ENCODE data around the gene ATP2B1.
"Not testable (repeated sequence)": the region's sequence is repeated elsewhere in the genome, so short reads cannot be mapped to it uniquely, and the experiment has no call there.

ATP2B1 gene

GRCh38 chr12:89708565-89709156 is at the start of gene ATP2B1:
Gene ATP2B1, minus strand, starts transcription at chr12:89708838. Its CDS starts 52,952 bp downstream, at chr12:89655886.
- DNase-seq (ENCODE audit: low spot score) = peak; percentile 79

- DNase-seq (ENCODE audit: low spot score) = not testable (repeated sequence)
These were observed 49.3 kb upstream of the ATP2B1 start for GRCh38 chr12:89757987-89758386.

GRCh38 chr12:89756585-89757398 is 48.2 kb upstream of the ATP2B1 start:
- DNase-seq (ENCODE audit: low spot score) = peak; percentile 46

GRCh38 chr12:89756194-89756584 is 47.6 kb upstream of the ATP2B1 start:
- no peak for DNase-seq (ENCODE audit: low spot score)

- DNase-seq (ENCODE audit: low spot score) = no peak
These were observed 45.4 kb upstream of the ATP2B1 start for GRCh38 chr12:89753997-89754396.

- DNase-seq (ENCODE audit: low spot score) = no peak
These were observed 43.7 kb upstream of the ATP2B1 start for GRCh38 chr12:89752341-89752740.

DNA sequence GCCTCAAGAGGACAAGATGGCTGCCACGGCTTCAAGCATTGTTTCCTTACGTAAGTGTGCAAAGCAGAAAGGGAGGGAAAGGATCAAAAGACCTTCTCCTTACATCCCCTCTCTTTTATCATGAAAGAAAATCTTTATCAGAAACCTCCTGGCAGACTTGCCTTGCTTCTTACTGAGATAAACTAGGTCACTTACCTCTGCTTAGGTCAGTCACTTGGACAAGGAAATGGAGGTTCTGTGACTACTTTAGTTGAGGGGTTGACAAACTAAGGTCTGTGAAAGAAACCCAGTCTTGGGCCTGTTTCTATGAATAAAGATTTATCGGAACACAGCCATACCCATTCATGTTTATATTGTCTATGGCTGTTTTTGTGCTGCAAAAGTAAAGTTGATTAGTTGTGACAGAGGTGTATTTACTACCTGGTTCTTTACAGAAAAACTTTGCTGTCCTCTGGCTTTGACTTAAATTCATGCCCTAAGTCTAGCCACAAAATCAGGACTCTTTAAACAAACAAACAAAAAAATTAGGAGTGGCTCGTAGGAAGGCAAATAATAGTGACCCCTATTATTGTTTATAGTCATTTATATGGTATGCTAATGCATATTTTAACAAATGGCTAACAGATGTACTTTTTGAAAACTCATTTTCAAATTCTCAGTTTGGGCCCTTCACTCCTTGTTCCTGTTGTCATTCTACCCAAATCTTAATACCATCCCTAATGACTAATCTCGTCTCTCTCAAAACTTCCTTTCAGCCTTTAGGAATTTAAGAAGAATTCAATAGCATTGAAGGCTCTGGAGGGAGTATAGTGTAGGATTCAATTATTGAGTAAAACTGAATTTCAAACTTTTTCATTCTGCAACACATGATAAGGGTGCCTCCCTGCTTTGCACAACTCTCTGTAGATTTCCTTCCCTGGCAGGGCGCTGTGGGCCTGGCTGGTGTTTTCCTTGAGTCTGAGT is 42.0 kb upstream of the ATP2B1 start:
- no peak for DNase-seq (ENCODE audit: low spot score)

- no peak for DNase-seq (ENCODE audit: low spot score)
These were observed 40.2 kb upstream of the ATP2B1 start for GRCh38 chr12:89748791-89749190.

DNA sequence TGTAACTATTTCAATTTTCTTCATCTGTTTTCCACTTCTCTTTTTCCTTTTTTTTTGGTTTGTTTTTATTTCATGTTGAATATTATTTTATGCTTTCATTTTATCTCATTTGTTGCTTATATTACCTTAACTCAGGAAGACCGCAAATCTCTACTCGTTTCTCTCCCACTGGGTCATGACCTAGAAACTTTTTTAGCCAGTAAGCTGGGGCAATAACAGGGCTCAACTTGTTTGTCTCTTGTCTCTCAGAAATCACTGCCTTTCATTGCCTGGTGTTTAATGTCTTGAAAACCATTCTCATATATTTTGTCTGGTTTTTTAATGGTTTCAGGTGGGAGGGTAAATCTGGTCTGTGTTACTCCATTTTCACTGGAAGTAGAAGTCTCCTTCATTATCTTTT is 36.6 kb upstream of the ATP2B1 start:
- no peak for DNase-seq (ENCODE audit: low spot score)

DNA sequence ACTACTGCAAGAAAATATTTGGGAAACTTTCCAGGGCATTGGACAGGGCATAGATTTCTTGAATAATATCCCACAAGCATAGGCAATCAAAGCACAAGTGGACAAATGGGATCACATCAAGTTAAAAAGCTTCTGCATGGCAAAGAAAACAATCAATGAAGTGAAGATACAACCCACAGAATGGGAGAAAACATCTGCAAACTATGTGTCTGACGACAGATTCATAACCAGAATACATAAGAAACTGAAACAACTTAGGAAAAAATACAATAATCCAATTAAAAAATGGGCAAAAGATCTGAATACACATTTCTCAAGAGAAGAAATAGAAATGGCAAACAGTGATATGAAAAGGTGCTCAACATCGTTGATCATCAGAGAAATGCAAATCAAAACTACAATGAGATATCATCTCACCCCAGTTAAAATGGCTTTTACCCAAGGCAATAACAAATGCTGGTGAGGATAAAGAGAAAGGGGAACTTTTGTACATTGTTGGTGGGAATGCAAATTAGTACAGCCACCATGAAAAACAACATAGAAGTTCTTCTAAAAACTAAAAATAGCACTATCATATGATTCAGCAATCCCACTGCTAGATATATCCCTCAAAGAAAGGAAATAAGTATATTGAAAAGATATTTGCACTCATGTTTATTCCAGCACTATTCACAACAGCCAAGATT is 33.8 kb upstream of the ATP2B1 start:
- DNase-seq (ENCODE audit: low spot score) = no peak

DNA sequence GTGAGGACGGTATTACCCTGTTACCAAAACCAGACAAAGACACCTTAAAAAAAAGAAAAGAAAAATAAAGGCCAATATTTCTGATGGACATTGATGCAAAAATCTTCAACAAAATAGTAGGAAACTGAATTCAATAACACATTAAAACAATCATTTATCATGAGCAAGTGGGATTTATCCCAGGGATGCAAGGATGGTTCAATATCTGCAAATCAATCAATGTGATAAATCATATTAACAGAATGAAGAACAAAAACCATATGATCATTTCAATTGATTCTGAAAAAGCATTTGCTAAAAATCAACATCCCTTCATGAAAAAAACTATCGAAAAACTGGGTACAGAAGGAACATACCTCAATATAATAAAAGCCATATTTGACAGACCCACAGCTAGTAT is 32.3 kb upstream of the ATP2B1 start:
- DNase-seq (ENCODE audit: low spot score) = no peak

GRCh38 chr12:89736995-89737394 is 28.4 kb upstream of the ATP2B1 start:
- DNase-seq (ENCODE audit: low spot score) = no peak

GRCh38 chr12:89733579-89734201 is 25.1 kb upstream of the ATP2B1 start:
- DNase-seq (ENCODE audit: low spot score) = no peak

DNA sequence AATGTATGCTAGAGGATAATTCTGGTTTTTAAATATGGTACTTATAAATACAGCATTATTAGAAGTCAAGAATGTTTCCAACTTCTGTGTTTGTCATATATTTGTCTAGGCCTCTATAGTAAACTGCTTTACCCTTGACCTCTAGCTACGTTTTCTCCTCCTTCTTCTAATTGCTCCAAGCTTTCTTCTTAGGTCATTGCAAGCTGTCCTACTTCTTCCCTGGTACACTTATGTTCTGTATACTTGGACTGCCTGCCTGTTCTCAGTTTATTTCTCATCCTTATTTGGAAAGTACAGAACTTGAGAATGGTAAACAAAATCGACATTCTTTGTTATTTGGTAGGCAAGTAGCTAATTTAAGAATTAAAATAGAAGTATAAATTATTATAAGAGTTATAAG is 23.9 kb upstream of the ATP2B1 start:
- no peak for DNase-seq (ENCODE audit: low spot score)

GRCh38 chr12:89731614-89732013 is 23.0 kb upstream of the ATP2B1 start:
- no peak for DNase-seq (ENCODE audit: low spot score)

DNA sequence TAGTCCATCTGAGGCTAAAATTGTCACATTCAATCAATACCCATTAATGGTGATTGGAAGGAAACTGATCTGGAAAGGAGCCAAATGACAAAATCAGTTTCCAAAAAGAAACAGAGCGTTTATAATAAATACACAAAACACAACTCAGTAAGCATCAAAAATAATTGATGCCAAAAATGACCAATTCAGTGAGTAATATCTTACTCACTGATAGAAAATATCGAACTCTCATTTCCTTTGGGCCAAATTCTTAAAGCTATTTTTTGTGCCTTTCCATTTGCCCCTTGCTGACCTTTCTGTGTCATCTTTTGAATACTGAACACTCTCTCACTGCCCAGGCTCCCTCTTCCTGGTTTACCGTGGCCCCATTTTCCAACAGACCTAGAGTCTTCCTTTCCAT is 22.5 kb upstream of the ATP2B1 start:
- no peak for DNase-seq (ENCODE audit: low spot score)

- no peak for DNase-seq (ENCODE audit: low spot score)
These were observed 21.4 kb upstream of the ATP2B1 start for GRCh38 chr12:89729946-89730459.

GRCh38 chr12:89723276-89723675 is 14.6 kb upstream of the ATP2B1 start:
- no peak for DNase-seq (ENCODE audit: low spot score)

GRCh38 chr12:89721291-89721987 is 12.8 kb upstream of the ATP2B1 start:
- peak; percentile 40 for DNase-seq (ENCODE audit: low spot score)

- DNase-seq (ENCODE audit: low spot score) = no peak
These were observed 9.3 kb upstream of the ATP2B1 start for GRCh38 chr12:89717759-89718523.
